KMS-11 (cell line): Measurements from ENCODE around the gene GIPC3.

Experiments used
- H2AFZ ChIP-seq: fragments of 200-600 bp; sonication (generic); 2 replicates; pipeline ENCODE4 v1.6.1; 2016; ENCODE audit warnings: antibody characterized with exemption, mixed run types, low read depth
- H3K27ac ChIP-seq: fragments of 200-600 bp; sonication (generic); 2 replicates; pipeline ENCODE4 v1.6.1; 2016; ENCODE audit warnings: mild to moderate bottlenecking, mixed run types
- H3K27me3 ChIP-seq: fragments of 200-600 bp; sonication (generic); 2 replicates; pipeline ENCODE4 v1.6.1; 2017; ENCODE audit warnings: mild to moderate bottlenecking, low read depth, mixed run types, moderate library complexity; ENCODE audit not compliant: insufficient read depth
- H3K36me3 ChIP-seq: fragments of 200-600 bp; sonication (generic); 2 replicates; pipeline ENCODE4 v1.6.1; 2017; ENCODE audit warnings: mild to moderate bottlenecking, mixed run types; ENCODE audit not compliant: insufficient read depth
- H3K4me1 ChIP-seq: fragments of 200-600 bp; sonication (generic); 2 replicates; pipeline ENCODE4 v1.6.1; 2016; ENCODE audit warnings: mild to moderate bottlenecking, low read depth, mixed run types; ENCODE audit not compliant: poor library complexity, severe bottlenecking
- H3K4me2 ChIP-seq: fragments of 200-600 bp; sonication (generic); 2 replicates; pipeline ENCODE4 v1.7.0; 2016; ENCODE audit warnings: mild to moderate bottlenecking, mixed run types
- H3K4me3 ChIP-seq: fragments of 200-600 bp; sonication (generic); IDR thresholded peaks from 2 replicates; pipeline ENCODE4 v1.6.1; 2017; ENCODE audit warnings: low read depth, low read length, mixed read lengths; ENCODE audit not compliant: insufficient read depth
- H3K79me2 ChIP-seq: fragments of 200-600 bp; sonication (generic); 2 replicates; pipeline ENCODE4 v1.6.1; 2016; ENCODE audit warnings: low read depth, mixed run types; ENCODE audit not compliant: insufficient read depth
- H3K9ac ChIP-seq: fragments of 200-600 bp; sonication (generic); 2 replicates; pipeline ENCODE4 v1.6.1; 2016; ENCODE audit warnings: mild to moderate bottlenecking, mixed run types
- H4K20me1 ChIP-seq: fragments of 200-600 bp; sonication (generic); 2 replicates; pipeline ENCODE4 v1.6.1; 2016; ENCODE audit warnings: mild to moderate bottlenecking, mixed run types; ENCODE audit not compliant: insufficient read depth
- CTCF ChIP-seq: fragments of 200-600 bp; sonication (generic); conservative IDR thresholded peaks from 2 replicates; pipeline ENCODE4 v1.6.1; 2017; ENCODE audit warnings: low read depth, mild to moderate bottlenecking, antibody characterized with exemption, low read length, moderate library complexity, mixed read lengths

The GIPC3 gene

GRCh38 chr19:3604987-3605343 lies 19.7 kb downstream of the GIPC3 start:
- Histone ChIP-seq H3K4me3 (no peak overlapping the region), H3K27ac (no peak overlapping the region), H2AFZ (no peak overlapping the region), H3K9ac (no peak overlapping the region), H3K36me3 (no peaks in the 10 kb centered on the region), H3K27me3 (no peaks in the 10 kb centered on the region; the same call in 1 of the 2 replicates), H3K4me2 (no peak overlapping the region), H3K79me2 (no peaks in the 10 kb centered on the region), H3K4me1 (peaks cover 5% of the 10 kb centered on the region), H4K20me1 (no peaks in the 10 kb centered on the region)
- TF ChIP-seq CTCF = no peak

GRCh38 chr19:3605361-3605760 lies 20.1 kb downstream of the GIPC3 start:
- no peak overlapping the region for H3K27ac ChIP-seq
- no peaks in the 10 kb centered on the region for H3K36me3 ChIP-seq
- no peaks in the 10 kb centered on the region for H3K79me2 ChIP-seq
- no peaks in the 10 kb centered on the region; the same call in 1 of the 2 replicates for H3K27me3 ChIP-seq
- H2AFZ ChIP-seq = no peak overlapping the region
- H3K4me3 ChIP-seq = no peak overlapping the region
- H4K20me1 ChIP-seq = no peaks in the 10 kb centered on the region
- no peak overlapping the region for H3K9ac ChIP-seq
- H3K4me2 ChIP-seq = no peak overlapping the region
- peaks cover 5% of the 10 kb centered on the region for H3K4me1 ChIP-seq
- no peak for TF ChIP-seq CTCF

- H3K36me3 ChIP-seq = no peaks in the 10 kb centered on the region
- H3K27ac ChIP-seq = no peak overlapping the region
- TF ChIP-seq CTCF = no peak
- peak overlapping the region; percentile 57; the same call in 1 of the 2 replicates for H2AFZ ChIP-seq
- H3K9ac ChIP-seq = no peak overlapping the region
- no peaks in the 10 kb centered on the region; the same call in 1 of the 2 replicates for H3K27me3 ChIP-seq
- H3K4me1 ChIP-seq = peaks cover 5% of the 10 kb centered on the region
- peak overlapping the region; percentile 42; the same call in 1 of the 2 replicates for H3K4me2 ChIP-seq
- no peak overlapping the region for H3K4me3 ChIP-seq
- no peaks in the 10 kb centered on the region for H3K79me2 ChIP-seq
- no peaks in the 10 kb centered on the region for H4K20me1 ChIP-seq
Measured at GRCh38 chr19:3605770-3606169, 20.5 kb downstream of the GIPC3 start.

GRCh38 chr19:3606174-3606689 lies 21.0 kb downstream of the GIPC3 start:
- H3K4me1 ChIP-seq = peaks cover 5% of the 10 kb centered on the region
- no peak overlapping the region; the same call in 1 of the 2 replicates for H3K9ac ChIP-seq
- H2AFZ ChIP-seq = peak overlapping the region; percentile 57; the same call in 1 of the 2 replicates
- no peak overlapping the region for H3K27ac ChIP-seq
- peak overlapping the region; percentile 42; the same call in 1 of the 2 replicates for H3K4me2 ChIP-seq
- no peaks in the 10 kb centered on the region; the same call in 1 of the 2 replicates for H3K27me3 ChIP-seq
- H4K20me1 ChIP-seq = no peaks in the 10 kb centered on the region
- H3K4me3 ChIP-seq = no peak overlapping the region
- H3K36me3 ChIP-seq = no peaks in the 10 kb centered on the region
- no peak for TF ChIP-seq CTCF
- H3K79me2 ChIP-seq = no peaks in the 10 kb centered on the region
